Endodermal cell (in vitro differentiated cells): ENCODE data around the gene NARS2. TPM values are rescaled to one million over a fixed set of nuclear protein-coding genes. Genes with fewer than 3 reads are reported as not detected.
"Not testable (repeated sequence)": the region's sequence is repeated elsewhere in the genome, so short reads cannot be mapped to it uniquely, and the experiment has no call there.

Experiments used
- DNase-seq: peaks from one replicate; pipeline ENCODE4 v3.0.0-alpha.2; 2017
- H3K27ac ChIP-seq: 2 replicates; pipeline ENCODE4 v1.5.1; 2013; ENCODE audit warnings: mild to moderate bottlenecking, low read depth, low read length, moderate library complexity
- H3K27me3 ChIP-seq: 2 replicates; pipeline ENCODE4 v1.6.1; 2013; ENCODE audit warnings: mild to moderate bottlenecking, low read length, moderate library complexity; ENCODE audit not compliant: insufficient read depth, control insufficient read depth, poor library complexity, severe bottlenecking
- H3K36me3 ChIP-seq: 2 replicates; pipeline ENCODE4 v1.7.0; 2013; ENCODE audit warnings: mild to moderate bottlenecking, low read length, moderate library complexity; ENCODE audit not compliant: control insufficient read depth, insufficient read depth
- H3K4me1 ChIP-seq: one replicate; pipeline ENCODE4 v1.7.0; 2013; ENCODE audit warnings: low read length; ENCODE audit not compliant: control insufficient read depth, insufficient read depth
- H3K4me3 ChIP-seq: 2 replicates; pipeline ENCODE4 v1.5.1; 2013; ENCODE audit warnings: mild to moderate bottlenecking, low read length, moderate library complexity
- H3K9ac ChIP-seq: 2 replicates; pipeline ENCODE4 v1.6.1; 2013; ENCODE audit warnings: mild to moderate bottlenecking, low read length, moderate library complexity; ENCODE audit not compliant: poor library complexity, severe bottlenecking; ENCODE audit errors: extremely low read depth
- H3K9me3 ChIP-seq: 2 replicates; pipeline ENCODE4 v1.6.1; 2013; ENCODE audit warnings: mild to moderate bottlenecking, low read length, moderate library complexity; ENCODE audit not compliant: control insufficient read depth
- H3K27ac Mint-ChIP-seq: 2 replicates; pipeline ENCODE4 v1.8.0; 2020; ENCODE audit warnings: mixed read lengths
- H3K27me3 Mint-ChIP-seq: 2 replicates; pipeline ENCODE4 v1.8.0; 2021; ENCODE audit warnings: mild to moderate bottlenecking, mixed read lengths; ENCODE audit not compliant: insufficient read depth
- H3K36me3 Mint-ChIP-seq: 2 replicates; pipeline ENCODE4 v1.8.0; 2020; ENCODE audit warnings: low read depth, mixed read lengths
- H3K4me1 Mint-ChIP-seq: 2 replicates; pipeline ENCODE4 v1.8.0; 2020; ENCODE audit warnings: mixed read lengths
- H3K4me3 Mint-ChIP-seq: 2 replicates; pipeline ENCODE4 v1.8.0; 2020; ENCODE audit warnings: mild to moderate bottlenecking, moderate library complexity, mixed read lengths
- H3K9me3 Mint-ChIP-seq: 2 replicates; pipeline ENCODE4 v1.8.0; 2020; ENCODE audit warnings: mild to moderate bottlenecking, mixed read lengths
- CTCF ChIP-seq: fragments of 200-600 bp; sonication (generic); conservative IDR thresholded peaks from 2 replicates; pipeline ENCODE4 v1.5.0; 2021; ENCODE audit warnings: antibody characterized with exemption, mild to moderate bottlenecking
- WGBS, 2 experiments: methylation state at CpG; one replicate each; pipeline versions ENCODE4 v1.1.5 to v1.1.7; 2013; ENCODE audit warnings: missing lambda C conversion rate in 2 of 2, mixed read lengths in 1 of 2; ENCODE audit not compliant: insufficient coverage in 1 of 2, insufficient read length in 1 of 2; 5-methylcytosine and 5-hydroxymethylcytosine counted together
- total RNA-seq, 2 donors: library from RNA; stranded (reverse); fragmentation: NEBNext Ultra II Directional in 1 of 2; extraction: Animal tissue kit (Norgen Biotek cat#: 25700) in 1 of 2; gene quantifications; 2 replicates in 1 of 2; 3 replicates in 1 of 2; pipeline ENCODE4 v1.2.1, GENCODE V29; 2021

The NARS2 gene
- total RNA-seq, 2 donors from 2014 or later = 45.8 to 53.7 TPM

DNA sequence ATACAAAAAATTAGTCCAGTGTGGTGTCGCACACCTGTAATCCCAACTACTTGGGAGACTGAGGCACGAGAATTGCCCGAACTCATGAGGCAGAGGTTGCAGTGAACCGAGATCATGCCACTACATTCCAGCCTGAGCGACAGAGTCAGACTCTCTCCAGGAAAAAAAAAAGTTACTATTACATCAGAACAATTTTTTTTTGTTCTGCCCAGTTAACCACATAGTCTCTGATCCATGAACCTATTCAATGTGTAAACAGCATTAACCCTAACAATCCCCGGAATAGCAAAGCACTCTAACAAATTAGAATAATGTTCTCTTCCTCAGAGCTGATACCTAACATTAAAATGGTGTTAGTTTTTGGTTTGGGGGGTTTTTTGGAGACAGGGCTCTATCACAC lies 4.6 kb downstream of the NARS2 start:
- H3K27me3 Mint-ChIP-seq = no peaks in the 10 kb centered on the region
- H3K9me3 Mint-ChIP-seq = no peaks in the 10 kb centered on the region
- Histone ChIP-seq H3K9me3 (no peaks in the 10 kb centered on the region), H3K36me3 (peaks cover 67% of the 10 kb centered on the region), H3K4me1 (no peaks in the 10 kb centered on the region), H3K4me3 (no peak overlapping the region), H3K27me3 (no peaks in the 10 kb centered on the region), H3K9ac (no peak overlapping the region), H3K27ac (no peak overlapping the region)
- H3K4me1 Mint-ChIP-seq = peaks cover 20% of the 10 kb centered on the region
- no peak overlapping the region for H3K4me3 Mint-ChIP-seq
- no peak for DNase-seq
- H3K36me3 Mint-ChIP-seq = peaks cover 52% of the 10 kb centered on the region
- WGBS, 2 experiments = 93 to 100% methylated on average over 1 to 6 of the region's 6 CpGs
- no peak for TF ChIP-seq CTCF
- no peak overlapping the region for H3K27ac Mint-ChIP-seq

- H3K27me3 ChIP-seq = no peaks in the 10 kb centered on the region
- DNase-seq = no peak
- Mint-ChIP-seq H3K27ac (peak overlapping the region; percentile 5), H3K4me1 (peaks cover 10% of the 10 kb centered on the region), H3K9me3 (no peaks in the 10 kb centered on the region), H3K27me3 (no peaks in the 10 kb centered on the region), H3K36me3 (peaks cover 53% of the 10 kb centered on the region), H3K4me3 (no peak overlapping the region)
- TF ChIP-seq CTCF = no peak
- peaks cover 81% of the 10 kb centered on the region for H3K36me3 ChIP-seq
- no peak overlapping the region for H3K27ac ChIP-seq
- 83 to 100% methylated on average over 4 to 8 of the region's 8 CpGs for WGBS, 2 experiments
- no peak overlapping the region for H3K4me3 ChIP-seq
- no peak overlapping the region for H3K9ac ChIP-seq
- no peaks in the 10 kb centered on the region for H3K4me1 ChIP-seq
- no peaks in the 10 kb centered on the region for H3K9me3 ChIP-seq
Observed at GRCh38 chr11:78567209-78567608, 7.5 kb downstream of the NARS2 start.

DNA sequence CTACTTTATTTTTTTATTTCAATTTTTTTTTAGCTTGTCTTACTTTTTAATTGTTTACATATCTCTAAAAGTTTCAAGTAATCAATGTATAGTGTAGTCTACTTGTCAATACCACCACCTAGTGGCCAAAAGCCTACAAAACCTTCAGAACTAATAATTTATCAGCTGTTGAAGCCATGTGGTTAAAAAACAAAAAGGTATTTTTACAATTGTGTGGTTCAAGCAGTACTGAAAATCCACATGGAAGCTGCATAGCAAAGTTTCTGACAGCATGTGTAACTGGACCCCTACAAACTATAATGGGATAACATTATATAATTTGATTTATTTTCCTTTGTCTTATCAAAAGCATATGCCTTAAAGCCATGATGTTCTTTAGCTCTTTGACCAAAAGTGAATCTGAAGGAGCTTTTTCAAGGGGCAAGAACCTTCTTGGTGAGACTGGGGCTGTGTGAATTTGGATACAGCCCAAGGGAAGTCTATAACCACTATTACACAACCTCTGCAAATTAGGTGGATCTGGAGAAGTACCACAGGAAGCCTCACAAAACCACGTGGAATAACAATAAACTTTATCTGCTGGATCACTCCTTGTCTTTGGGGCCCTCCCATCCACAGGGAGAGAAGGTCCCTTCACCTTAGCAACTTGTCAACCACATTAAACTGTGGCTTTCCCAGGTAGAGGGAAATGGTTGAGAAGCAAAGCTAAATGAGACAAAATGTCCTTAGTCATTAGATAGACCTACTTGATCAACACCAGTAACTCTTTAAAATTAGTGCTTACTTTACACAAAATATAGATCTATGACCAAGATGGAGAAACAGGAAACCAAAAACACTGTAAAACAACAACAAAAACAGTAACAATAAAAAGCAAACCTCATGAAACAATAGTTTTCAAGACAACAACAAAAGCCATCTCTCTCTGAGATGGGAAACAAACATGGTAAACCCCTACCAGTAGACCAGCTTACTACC lies 9.9 kb downstream of the NARS2 start:
- Mint-ChIP-seq H3K4me3 (no peak overlapping the region), H3K9me3 (no peaks in the 10 kb centered on the region), H3K36me3 (peaks cover 39% of the 10 kb centered on the region), H3K27ac (no peak overlapping the region), H3K27me3 (no peaks in the 10 kb centered on the region), H3K4me1 (peaks cover 14% of the 10 kb centered on the region)
- Histone ChIP-seq H3K36me3 (peaks cover 78% of the 10 kb centered on the region), H3K27ac (no peak overlapping the region), H3K9ac (no peak overlapping the region), H3K4me1 (peaks cover 3% of the 10 kb centered on the region), H3K4me3 (no peak overlapping the region), H3K27me3 (no peaks in the 10 kb centered on the region), H3K9me3 (no peaks in the 10 kb centered on the region)
- peak; percentile 62 for DNase-seq
- TF ChIP-seq CTCF = peak; percentile 88
- 76 to 100% methylated on average over 1 of the region's 1 CpG for WGBS, 2 experiments

- DNase-seq, H3K27me3 ChIP-seq, H3K4me3 ChIP-seq, H3K27ac ChIP-seq, H3K4me3 Mint-ChIP-seq, H3K9me3 ChIP-seq, H3K9ac ChIP-seq, H3K9me3 Mint-ChIP-seq, H3K27me3 Mint-ChIP-seq, H3K4me1 ChIP-seq, H3K27ac Mint-ChIP-seq: not testable (repeated sequence)
- 95 to 100% methylated on average over 2 to 4 of the region's 4 CpGs for WGBS, 2 experiments
- H3K36me3 ChIP-seq = peaks cover 79% of the 10 kb centered on the region
- H3K36me3 Mint-ChIP-seq = peaks cover 44% of the 10 kb centered on the region
- H3K4me1 Mint-ChIP-seq = peaks cover 14% of the 10 kb centered on the region
Observed at GRCh38 chr11:78564037-78564436, 10.6 kb downstream of the NARS2 start.

DNA sequence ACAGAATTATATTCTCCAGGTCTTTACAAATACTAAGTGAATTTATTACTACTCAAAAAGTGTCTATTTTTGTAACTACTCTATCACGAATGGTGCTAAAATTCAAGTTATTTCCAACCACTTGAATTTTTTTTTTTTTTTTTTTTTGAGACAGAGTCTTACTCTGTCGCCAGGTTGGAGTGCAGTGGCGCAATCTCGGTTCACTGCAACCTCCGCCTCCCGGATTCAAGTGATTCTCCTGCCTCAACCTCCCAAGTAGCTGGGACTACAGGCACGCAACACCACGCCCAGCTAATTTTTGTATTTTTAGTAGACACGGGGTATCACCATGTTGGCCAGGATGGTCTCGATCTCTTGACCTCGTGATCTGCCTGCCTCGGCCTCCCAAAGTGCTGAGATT lies 11.6 kb downstream of the NARS2 start:
- not testable (repeated sequence) for H3K9ac ChIP-seq, H3K4me1 ChIP-seq
- peaks cover 17% of the 10 kb centered on the region for H3K4me1 Mint-ChIP-seq

More for the DNA sequence above, 11.6 kb downstream of the NARS2 start:
- not testable (repeated sequence) for H3K27ac Mint-ChIP-seq, H3K27ac ChIP-seq, H3K9me3 Mint-ChIP-seq, H3K27me3 ChIP-seq, DNase-seq, H3K9me3 ChIP-seq, H3K27me3 Mint-ChIP-seq, H3K4me3 Mint-ChIP-seq, H3K4me3 ChIP-seq
- peaks cover 78% of the 10 kb centered on the region for H3K36me3 ChIP-seq
- peaks cover 48% of the 10 kb centered on the region for H3K36me3 Mint-ChIP-seq
- 96 to 97% methylated on average over 10 to 12 of the region's 12 CpGs for WGBS, 2 experiments
